K562 (cell line): ENCODE data around the gene PSORS1C1. TPM values are rescaled to one million over a fixed set of nuclear protein-coding genes. Genes with fewer than 3 reads are reported as not detected.

Experiments
- ATAC-seq: fragments of 200-7000 bp; cut with Tn5 transposase; 3 replicates; pipeline ENCODE4 v1.9.1; 2020; ENCODE audit warnings: moderate library complexity
- BruUV-seq: library from RNA; stranded (reverse); fragments of 400-500 nt; replicated peaks from 2 replicates; lab custom pipeline; 2021; lab: Mats Ljungman, UMichigan
- CTCF ChIA-PET: fragments of 300-600 bp; formaldehyde crosslinking; extraction: SDS; loops from one replicate; lab custom pipeline; 2021; ENCODE audit warnings: low intra/inter-chr PET ratio; lab: Yijun Ruan, JAX
- POLR2A ChIA-PET: fragments of 300-600, 350-650 bp; sonication (Branson Sonifier 250); formaldehyde crosslinking; extraction: SDS; loops from one replicate; lab custom pipeline; 2021; ENCODE audit warnings: antibody characterized with exemption, inconsistent platforms; lab: Yijun Ruan, JAX
- DNase-seq, 4 experiments: peaks; one replicate each; pipeline versions ENCODE4 v3.0.0 to v3.0.0-alpha.2; 2011 to 2018; ENCODE audit warnings: low spot score in 3 of 4, mixed read lengths in 3 of 4; ENCODE audit errors: extremely low read depth in 1 of 4
- FAIRE-seq: peaks from 2 replicates; lab custom pipeline; 2011; peaks lifted over from hg19 to GRCh38; lab: Jason Lieb, UNC
- H2AFZ ChIP-seq: 2 replicates; pipeline ENCODE4 v1.6.0; 2011; ENCODE audit warnings: low read depth, low read length, control low read depth, inconsistent platforms
- H3K27ac ChIP-seq: fragments of 200-600 bp; 3 replicates; pipeline ENCODE4 v1.8.0; 2011; ENCODE audit warnings: low read depth, mild to moderate bottlenecking, control low read depth, inconsistent platforms, low read length, moderate library complexity, mixed read lengths; ENCODE audit errors: extremely low read depth
- H3K27me3 ChIP-seq, 2 experiments: fragments of 300-600 bp in 1 of 2; 2 replicates in 1 of 2; 3 replicates in 1 of 2; pipeline versions ENCODE4 v1.6.0 to v1.8.0; 2011; ENCODE audit warnings: inconsistent platforms in 2 of 2, low read length in 2 of 2, mild to moderate bottlenecking in 1 of 2, mixed read lengths in 1 of 2, moderate library complexity in 1 of 2; ENCODE audit not compliant: control insufficient read depth in 2 of 2, insufficient read depth in 2 of 2
- H3K36me3 ChIP-seq: fragments of 300-600 bp; 3 replicates; pipeline ENCODE4 v1.8.0; 2011; ENCODE audit warnings: mild to moderate bottlenecking, low read length, inconsistent platforms; ENCODE audit not compliant: control insufficient read depth, insufficient read depth
- H3K4me1 ChIP-seq, 2 experiments: fragments of 200-600 bp in 1 of 2; replicated peaks in 1 of 2; 2 replicates in 1 of 2; 3 replicates in 1 of 2; pipeline versions ENCODE4 v1.5.1 to v1.8.0; 2011; ENCODE audit warnings: inconsistent platforms in 2 of 2, low read length in 2 of 2, mild to moderate bottlenecking in 1 of 2, mixed read lengths in 1 of 2, moderate library complexity in 1 of 2; ENCODE audit not compliant: control insufficient read depth in 2 of 2, insufficient read depth in 2 of 2
- H3K4me2 ChIP-seq: 2 replicates; pipeline ENCODE4 v1.6.1; 2011; ENCODE audit warnings: low read length, control low read depth, inconsistent platforms, mixed read lengths; ENCODE audit not compliant: insufficient read depth
- H3K4me3 ChIP-seq: fragments of 200-600 bp; sonication (generic), shearing (Covaris generic); 2 replicates; pipeline ENCODE4 v1.5.1; 2016; ENCODE audit warnings: control low read depth, inconsistent platforms
- H3K79me2 ChIP-seq: fragments of 200-600 bp; 3 replicates; pipeline ENCODE4 v1.8.0; 2011; ENCODE audit warnings: low read length, inconsistent platforms; ENCODE audit not compliant: control insufficient read depth, insufficient read depth
- H3K9ac ChIP-seq, 2 experiments: 2 replicates each; pipeline versions ENCODE4 v1.6.0 to v1.6.1; 2011; ENCODE audit warnings: low read depth in 2 of 2, low read length in 2 of 2, control low read depth in 1 of 2, inconsistent platforms in 1 of 2, mild to moderate bottlenecking in 1 of 2, mixed read lengths in 1 of 2; ENCODE audit not compliant: insufficient read depth in 1 of 2
- H3K9me1 ChIP-seq: one replicate; pipeline ENCODE4 v1.6.0; 2011; ENCODE audit warnings: inconsistent platforms, mild to moderate bottlenecking, low read length, moderate library complexity; ENCODE audit not compliant: control insufficient read depth, insufficient read depth
- H3K9me3 ChIP-seq: replicated peaks from 2 replicates; pipeline ENCODE4 v1.5.1; 2011; ENCODE audit warnings: low read depth, low read length, inconsistent platforms; ENCODE audit not compliant: control insufficient read depth, insufficient read depth
- H4K20me1 ChIP-seq: replicated peaks from 2 replicates; pipeline ENCODE4 v1.6.1; 2011; ENCODE audit warnings: low read length, inconsistent platforms, mixed read lengths; ENCODE audit not compliant: control insufficient read depth, insufficient read depth
- CAMTA2 ChIP-seq: fragments of 250-450 bp; sonication (Bioruptor Pico); conservative IDR thresholded peaks from 2 replicates; pipeline ENCODE4 v1.5.1; 2022
- EGR1 ChIP-seq: fragments of 450-650 bp; conservative IDR thresholded peaks from 2 replicates; pipeline ENCODE4 v1.6.1; 2017; ENCODE audit warnings: mild to moderate bottlenecking
- ESRRB ChIP-seq: fragments of 250-450 bp; sonication (Bioruptor Pico); IDR thresholded peaks from 2 replicates; pipeline ENCODE4 v1.5.0; 2020; ENCODE audit warnings: mild to moderate bottlenecking, moderate library complexity, borderline replicate concordance
- EWSR1 ChIP-seq: fragments of 450-650 bp; IDR thresholded peaks from 2 replicates; pipeline ENCODE4 v1.6.1; 2018; ENCODE audit warnings: borderline replicate concordance, mild to moderate bottlenecking, low read depth, moderate library complexity; ENCODE audit not compliant: partially characterized antibody
- FOXA3 ChIP-seq, 2 experiments: fragments of 450-650 bp in 1 of 2; sonication (generic) in 1 of 2; formaldehyde crosslinking; IDR thresholded peaks in 1 of 2; conservative IDR thresholded peaks in 1 of 2; 2 replicates each; pipeline versions ENCODE4 v1.4.0 to v1.8.0; 2020 to 2022; ENCODE audit warnings: mild to moderate bottlenecking in 2 of 2, missing genetic modification reagents in 1 of 2
- JUND ChIP-seq, 2 experiments: IDR thresholded peaks; 2 replicates in 1 of 2; 3 replicates in 1 of 2; pipeline ENCODE4 v1.6.1; 2011; ENCODE audit warnings: borderline replicate concordance in 2 of 2, low read depth in 2 of 2, low read length in 2 of 2, improper control_type of control experiment in 1 of 2, missing biosample characterization in 1 of 2, missing genetic modification characterization in 1 of 2, missing genetic modification reagents in 1 of 2
- NR2C2 ChIP-seq, 2 experiments: fragments of 200-800 bp in 1 of 2; sonication (Bioruptor generic) in 1 of 2; sonication (generic) in 1 of 2; formaldehyde crosslinking in 1 of 2; IDR thresholded peaks; 2 replicates each; pipeline versions ENCODE4 v1.6.1 to v1.8.0; 2016 to 2022; ENCODE audit warnings: mild to moderate bottlenecking in 1 of 2, missing compliant biosample characterization in 1 of 2, missing genetic modification characterization in 1 of 2, missing genetic modification reagents in 1 of 2
- POLR2G ChIP-seq: fragments of 200-400 bp; formaldehyde crosslinking; IDR thresholded peaks from 2 replicates; pipeline ENCODE4 v1.6.1; 2017; ENCODE audit warnings: low read depth, mild to moderate bottlenecking, antibody characterized with exemption, low read length, moderate library complexity
- RFX1 ChIP-seq: fragments of 450-650 bp; IDR thresholded peaks from 2 replicates; pipeline ENCODE4 v1.6.1; 2016; ENCODE audit warnings: mild to moderate bottlenecking, moderate library complexity
- SLC30A9 ChIP-seq: fragments of 250-450 bp; sonication (Bioruptor Pico); IDR thresholded peaks from 2 replicates; pipeline ENCODE4 v1.8.0; 2022; ENCODE audit warnings: mild to moderate bottlenecking, moderate library complexity
- TCF7 ChIP-seq: sonication (generic); IDR thresholded peaks from 2 replicates; pipeline ENCODE4 v1.6.1; 2016; ENCODE audit warnings: antibody characterized with exemption, borderline replicate concordance
- ZNF75A ChIP-seq: fragments of 450-650 bp; formaldehyde crosslinking; IDR thresholded peaks from 2 replicates; pipeline ENCODE4 v1.4.0; 2020; ENCODE audit warnings: mild to moderate bottlenecking
- WGBS: fragments of 100-300 bp; shearing (Covaris generic); methylation state at CpG from one replicate; pipeline ENCODE4 v1.1.6; 2016; ENCODE audit warnings: low coverage, mixed read lengths; ENCODE audit not compliant: insufficient coverage; ENCODE audit errors: missing lambda C conversion rate; 5-methylcytosine and 5-hydroxymethylcytosine counted together
- in situ Hi-C: fragments of 300-500 bp; cut with MboI; formaldehyde crosslinking; loops from 4 replicates; pipeline ENCODE4 v1.15.0; 2018; ENCODE audit warnings: inconsistent platforms, mixed read lengths
- intact Hi-C: fragments of 100-400 bp; cut with micrococcal nuclease; formaldehyde crosslinking; loops from 2 replicates; pipeline ENCODE4 v1.14.2; 2022
- polyA plus RNA-seq, 8 experiments: library from polyadenylated mRNA; depleted of rRNA in 4 of 8; stranded (reverse) in 5 of 8; unstranded in 3 of 8; fragments of >200 nt; fragmentation: Nextera tagmentation in 2 of 8; fragmentation: Illumina TruSeq in 1 of 8; extraction: Ambion mirVana in 2 of 8; extraction: Trizol in 1 of 8; gene quantifications; 2 replicates each; pipeline versions ENCODE4 v1.2.1 to v1.2.3, GENCODE V29; 2011 to 2014; ENCODE audit warnings: inconsistent platforms in 1 of 8, missing spikeins in 1 of 8
- total RNA-seq, 7 experiments: library from RNA; depleted of rRNA in 6 of 7; stranded (reverse); fragments of >200 nt in 6 of 7; fragmentation: Illumina TruSeq in 2 of 7; extraction: Trizol in 2 of 7; gene quantifications; 2 replicates each; pipeline versions ENCODE4 v1.2.1 to v1.2.3, GENCODE V29; 2011 to 2021; ENCODE audit warnings: low replicate concordance in 1 of 7

PSORS1C1 gene
- total and polyA plus RNA-seq, 9 of the 15 experiments (the other 6 are each of a cell fraction or from before 2014, with no cell fraction given): 0.11 TPM; not detected in 8

DNA sequence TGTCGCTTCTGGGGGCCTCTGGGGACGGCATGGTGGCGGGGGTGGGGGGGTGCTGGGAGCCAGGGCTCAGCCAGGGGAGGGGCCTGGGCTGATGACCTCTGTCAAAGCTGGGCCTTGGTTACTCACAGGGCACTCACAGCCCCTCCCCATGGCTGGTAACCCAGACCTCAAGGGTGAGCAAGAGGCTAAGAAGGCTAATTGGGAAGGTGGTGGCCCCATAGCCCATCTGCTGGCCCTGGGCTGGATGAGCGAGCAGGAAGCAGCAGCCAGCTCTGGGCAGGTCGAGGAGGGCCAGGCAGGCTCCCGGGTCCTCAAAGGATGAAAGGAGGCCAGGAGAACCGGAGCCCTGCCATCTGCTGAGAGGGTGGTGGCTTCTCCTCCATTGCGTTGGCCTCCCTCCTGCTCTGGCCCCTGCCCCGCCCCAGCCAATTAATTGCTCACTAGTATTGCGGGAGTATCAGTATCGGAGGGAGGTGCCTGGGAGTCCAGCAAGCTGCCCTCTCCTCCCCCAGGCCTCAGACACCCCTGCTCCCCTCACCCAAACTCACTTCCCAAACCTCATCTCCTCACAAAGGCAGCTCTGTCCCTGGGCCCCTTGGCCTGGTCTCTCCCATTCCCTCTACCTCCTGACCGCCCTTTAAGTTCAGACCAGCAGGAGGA, 6.7 kb downstream of the PSORS1C1 start:
- Histone ChIP-seq H3K4me1 (peaks cover 0 to 17% of the 10 kb centered on the region in 2 experiments; a peak in 2 of 5 replicates), H3K4me3 (no peak overlapping the region), H3K27me3 (peaks cover 47 to 88% of the 10 kb centered on the region in 2 experiments), H4K20me1 (peaks cover 4% of the 10 kb centered on the region; the same call in 1 of the 2 replicates), H3K36me3 (no peaks in the 10 kb centered on the region), H3K9ac (peak overlapping the region in 1 of 2 experiments; percentile 6; a peak in 1 of 4 replicates), H3K9me1 (no peaks in the 10 kb centered on the region), H3K79me2 (no peaks in the 10 kb centered on the region), H3K4me2 (no peak overlapping the region), H3K27ac (no peak overlapping the region), H3K9me3 (no peaks in the 10 kb centered on the region), H2AFZ (no peak overlapping the region)
- BruUV-seq: no TSS peak
- ChIA-PET CTCF (no interaction called here), POLR2A (no interaction called here)
- in situ Hi-C loops: no loop called here
- FAIRE-seq (no peak), ATAC-seq (no peak), DNase-seq (no peak)
- intact Hi-C loops: no loop called here
- under 1% methylated on average over 9 of the region's 12 CpGs for WGBS
- no peak for TF ChIP-seq POLR2G

DNA sequence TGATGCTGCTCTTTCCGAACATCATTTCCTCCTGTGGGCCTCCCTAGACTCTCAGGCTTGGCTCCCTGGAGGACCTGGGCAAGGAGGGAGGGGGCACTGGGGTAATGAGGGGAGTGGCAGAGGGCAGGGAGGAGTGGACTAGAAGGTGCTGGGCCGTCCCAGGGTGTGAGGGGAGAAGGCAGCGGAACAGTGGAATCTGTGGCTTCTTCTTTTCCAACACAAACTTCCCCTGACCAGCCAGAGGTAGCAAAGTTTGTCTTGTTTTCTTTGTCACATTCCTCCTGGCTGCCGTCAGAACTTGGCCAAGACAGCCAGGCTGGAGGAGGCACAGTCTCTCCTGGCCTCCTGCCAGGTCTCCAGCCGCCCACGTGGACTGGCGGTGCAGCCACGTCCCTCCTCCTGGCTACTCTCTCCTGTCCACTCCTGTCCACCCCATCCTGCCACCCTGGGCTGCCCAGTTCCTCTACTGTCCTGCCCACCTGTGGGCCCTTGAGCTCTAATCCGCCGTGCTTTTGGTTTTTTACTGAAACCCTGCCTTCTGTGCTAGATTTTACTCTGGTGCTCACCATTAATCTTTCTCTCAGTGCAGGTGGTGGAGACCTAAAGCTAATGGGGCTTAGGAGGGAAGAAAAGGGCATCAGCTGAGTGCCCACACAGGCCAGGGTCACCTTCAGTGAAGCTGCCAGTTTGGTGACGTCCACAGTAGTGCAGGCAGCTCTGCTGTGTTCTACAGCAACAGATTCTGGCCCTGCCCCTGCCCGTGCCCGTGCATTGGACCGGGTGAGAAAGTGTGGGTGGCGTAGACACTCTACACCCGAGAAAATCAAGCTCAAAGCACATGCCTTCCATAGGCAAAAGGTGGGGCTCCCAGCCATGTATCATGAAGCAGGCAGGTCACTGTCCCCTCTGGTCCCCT, 8.4 kb downstream of the PSORS1C1 start:
- no TSS peak for BruUV-seq
- no peaks in the 10 kb centered on the region for H3K9me3 ChIP-seq
- peak overlapping the region in 1 of 2 experiments; percentile 81; a peak in 2 of 4 replicates for H3K9ac ChIP-seq
- 4% methylated on average over 16 of the region's 16 CpGs for WGBS
- H3K4me1 ChIP-seq: peaks cover 6 to 23% of the 10 kb centered on the region in 2 experiments; a peak in 4 of 5 replicates
- H2AFZ ChIP-seq: no peak overlapping the region
- CTCF ChIA-PET: no interaction called here
- no peak overlapping the region for H3K4me3 ChIP-seq
- H4K20me1 ChIP-seq: peaks cover 13% of the 10 kb centered on the region
- no peak overlapping the region for H3K27ac ChIP-seq
- H3K79me2 ChIP-seq: no peaks in the 10 kb centered on the region
- H3K4me2 ChIP-seq: no peak overlapping the region
- peaks cover 40 to 86% of the 10 kb centered on the region in 2 experiments for H3K27me3 ChIP-seq
- FAIRE-seq (peak; percentile 67), ATAC-seq (peak; percentile 70), DNase-seq (peak; percentile 55 to 65 (median 58))
- intact Hi-C loops: no loop called here
- no peaks in the 10 kb centered on the region for H3K9me1 ChIP-seq
- POLR2A ChIA-PET: interaction anchor here (0.6 to 1.9 kb wide), 4 partner anchors 10 to 330 kb away, joined by 3 to 5 read pairs (median 4); partner anchors contain the start of genes C6orf15, CCHCR1 and TCF19
- H3K36me3 ChIP-seq: no peaks in the 10 kb centered on the region
- in situ Hi-C loops: no loop called here
- TF ChIP-seq EGR1 (peak; percentile 69), SLC30A9 (CRISPR knock-in tag) (no peak), JUND (IDR thresholded peaks at IDR 0.05; ENCODE audit: borderline replicate concordance, low read depth, low read length) (peak; percentile 9; the same call in 1 of the 2 replicates), JUND (tag; IDR thresholded peaks at IDR 0.05; ENCODE audit: borderline replicate concordance, low read depth, low read length) (no peak), ZNF75A (no peak), RFX1 (no peak), TCF7 (no peak), CAMTA2 (no peak), FOXA3 (CRISPR knock-in tag; conservative IDR thresholded peaks at IDR 0.05 in 1 of 2, IDR thresholded peaks at IDR 0.05 in 1 of 2) (no peak), EWSR1 (no peak), NR2C2 (CRISPR knock-in tag; IDR thresholded peaks at IDR 0.05) (0 out of 2 replicates have a peak, but pooled peaks have one; percentile 15), NR2C2 (tag; IDR thresholded peaks at IDR 0.05) (no peak), ESRRB (no peak)
